Fibroblast of mammary gland (primary cell): ENCODE measurements around the gene EVA1C.

Source experiments
- DNase-seq: peaks from one replicate; pipeline ENCODE4 v3.0.0-alpha.2; 2010; ENCODE audit warnings: low read depth
- H3K4me3 ChIP-seq: 2 replicates; pipeline ENCODE4 v1.5.1; 2011; ENCODE audit warnings: low read depth, mild to moderate bottlenecking, low read length, moderate library complexity; ENCODE audit not compliant: control insufficient read depth
- CTCF ChIP-seq: conservative IDR thresholded peaks from 2 replicates; pipeline ENCODE4 v1.5.1; 2011; ENCODE audit warnings: low read depth, low read length, inconsistent platforms; ENCODE audit not compliant: control insufficient read depth, insufficient read depth

EVA1C gene

GRCh38 chr21:32413697-32414578, 1.4 kb downstream of the EVA1C start:
- no peak for TF ChIP-seq CTCF
- DNase-seq = peak; percentile 55
- peak overlapping the region; percentile 79 for H3K4me3 ChIP-seq

GRCh38 chr21:32414579-32415358, 2.3 kb downstream of the EVA1C start:
- DNase-seq = peak; percentile 67
- no peak overlapping the region for H3K4me3 ChIP-seq
- peak; percentile 60 for TF ChIP-seq CTCF

GRCh38 chr21:32415451-32416398, 3.2 kb downstream of the EVA1C start:
- H3K4me3 ChIP-seq = no peak overlapping the region
- DNase-seq = no peak

GRCh38 chr21:32418146-32418545, 5.6 kb downstream of the EVA1C start:
- H3K4me3 ChIP-seq = no peak overlapping the region
- no peak for DNase-seq
- TF ChIP-seq CTCF = no peak

More at GRCh38 chr21:32415451-32416398, 3.2 kb downstream of the EVA1C start:
- no peak for TF ChIP-seq CTCF

- DNase-seq = no peak
- TF ChIP-seq CTCF = no peak
- no peak overlapping the region for H3K4me3 ChIP-seq
These were observed 9.6 kb downstream of the EVA1C start for GRCh38 chr21:32422064-32422463.
